Panc1 (cell line): ENCODE data around the gene MYL1. TPM values are rescaled to one million over a fixed set of nuclear protein-coding genes. Genes with fewer than 3 reads are reported as not detected.

Source experiments
- ATAC-seq: fragments of 200-7000 bp; cut with Tn5 transposase; 2 replicates; pipeline ENCODE4 v1.9.1; 2020; ENCODE audit warnings: mild to moderate bottlenecking, moderate library complexity
- Bru-seq: library from RNA; stranded (reverse); fragments of 400-500 nt; gene quantifications from one replicate; lab custom pipeline; 2021; lab: Mats Ljungman, UMichigan
- BruChase-seq, 2 experiments: library from RNA; stranded (reverse); fragments of 400-500 nt; gene quantifications; one replicate each; lab custom pipeline; 2021; lab: Mats Ljungman, UMichigan
- BruUV-seq: library from RNA; stranded (reverse); fragments of 400-500 nt; replicated peaks from 2 replicates; lab custom pipeline; 2021; lab: Mats Ljungman, UMichigan
- CTCF ChIA-PET: fragments of 300-600 bp; sonication (Branson Sonifier 250); formaldehyde crosslinking; loops from one replicate; lab custom pipeline; 2022; ENCODE audit warnings: antibody characterized with exemption; lab: Charles Lee
- POLR2A ChIA-PET: fragments of 300-600 bp; sonication (Branson Sonifier 250); formaldehyde crosslinking; loops from one replicate; lab custom pipeline; 2022; ENCODE audit warnings: antibody characterized with exemption; lab: Charles Lee
- DNase-seq: peaks from one replicate; pipeline ENCODE4 v3.0.0-alpha.2; 2010; ENCODE audit warnings: low read depth, low spot score
- H3K27ac ChIP-seq: 2 replicates; pipeline ENCODE4 v1.5.1; 2011; ENCODE audit warnings: mild to moderate bottlenecking, low read length, inconsistent platforms
- H3K27me3 ChIP-seq: fragments of 200-500 bp; sonication (Bioruptor generic); 2 replicates; pipeline ENCODE4 v1.6.0; 2014; ENCODE audit warnings: low read length, inconsistent platforms; ENCODE audit not compliant: control insufficient read depth, insufficient read depth
- H3K36me3 ChIP-seq: fragments of 200-500 bp; sonication (Bioruptor generic); 2 replicates; pipeline ENCODE4 v1.5.1; 2014; ENCODE audit warnings: inconsistent platforms, mild to moderate bottlenecking, low read length, moderate library complexity; ENCODE audit not compliant: control insufficient read depth, insufficient read depth
- H3K4me1 ChIP-seq: 2 replicates; pipeline ENCODE4 v1.5.1; 2011; ENCODE audit warnings: inconsistent platforms, mild to moderate bottlenecking, low read length, moderate library complexity; ENCODE audit not compliant: control insufficient read depth, insufficient read depth
- H3K4me3 ChIP-seq, 2 experiments: 2 replicates each; pipeline ENCODE4 v1.5.1; 2011 to 2012; ENCODE audit warnings: low read depth in 2 of 2, low read length in 2 of 2, mild to moderate bottlenecking in 2 of 2, inconsistent platforms in 1 of 2, moderate library complexity in 1 of 2
- H3K9me3 ChIP-seq: fragments of 200-500 bp; sonication (Bioruptor generic); 2 replicates; pipeline ENCODE4 v1.5.1; 2014; ENCODE audit warnings: low read depth, mild to moderate bottlenecking, inconsistent platforms, low read length, moderate library complexity; ENCODE audit not compliant: control insufficient read depth, insufficient read depth
- CTCF ChIP-seq: fragments of 450-650 bp; IDR thresholded peaks from 2 replicates; pipeline ENCODE4 v1.5.1; 2017; ENCODE audit warnings: mild to moderate bottlenecking
- POLR2AphosphoS5 ChIP-seq: IDR thresholded peaks from 2 replicates; pipeline ENCODE4 v1.6.1; 2012; ENCODE audit warnings: mild to moderate bottlenecking, low read depth, low read length, moderate library complexity
- REST ChIP-seq, 2 experiments: IDR thresholded peaks; 2 replicates each; pipeline ENCODE4 v1.6.1; 2011 to 2012; ENCODE audit warnings: low read depth in 2 of 2, control low read depth in 1 of 2, low read length in 1 of 2, mild to moderate bottlenecking in 1 of 2, moderate library complexity in 1 of 2; ENCODE audit not compliant: insufficient read depth in 1 of 2
- SIN3A ChIP-seq: IDR thresholded peaks from 2 replicates; pipeline ENCODE4 v1.6.1; 2012; ENCODE audit warnings: low read depth, mild to moderate bottlenecking, low read length, moderate library complexity, borderline replicate concordance; ENCODE audit not compliant: insufficient read depth
- TCF7L2 ChIP-seq: IDR thresholded peaks from 2 replicates; pipeline ENCODE4 v1.6.1; 2011; ENCODE audit warnings: mild to moderate bottlenecking, low read depth, low read length, inconsistent platforms
- in situ Hi-C: cut with HindIII; loops from 2 replicates; pipeline ENCODE4 v1.10.0; 2016; ENCODE audit warnings: low sequenced_read_pairs, low pct_unique_long_range_greater_than_20kb
- intact Hi-C: fragments of 100-400 bp; cut with micrococcal nuclease; formaldehyde crosslinking; loops from one replicate; pipeline ENCODE4 v1.10.0; 2022; ENCODE audit not compliant: unreplicated experiment
- long read RNA-seq: library from polyadenylated mRNA; unstranded; transcript quantifications from one replicate; pipeline ENCODE4 v2.0.0, GENCODE V29; 2021; ENCODE audit not compliant: unreplicated experiment
- polyA plus RNA-seq: library from polyadenylated mRNA; unstranded; fragments of >200 nt; gene quantifications from one replicate; pipeline ENCODE4 v1.2.1, GENCODE V29; 2012; ENCODE audit warnings: missing spikeins; ENCODE audit not compliant: insufficient read length
- total RNA-seq: library from RNA; stranded (reverse); gene quantifications from one replicate; pipeline ENCODE4 v1.2.1, GENCODE V29; 2021; ENCODE audit not compliant: unreplicated experiment

MYL1 gene
- total RNA-seq = not detected
- not detected for polyA plus RNA-seq
- Bru-seq, nascent RNA = not detected
- BruChase-seq, experiment 1, labeled RNA remaining after a 2-hour chase = not detected
- not detected for BruChase-seq, experiment 2, labeled RNA remaining after a 6-hour chase
- long read RNA-seq = 0 reads

GRCh38 chr2:210315015-210315788 is at the start of gene MYL1:
Gene MYL1 (minus strand): TSS chr2:210315174. CDS start chr2:210315042, 132 bp downstream.
- no peaks in the 10 kb centered on the region for H3K9me3 ChIP-seq
- H3K4me1 ChIP-seq = no peaks in the 10 kb centered on the region
- no peak within 1 kb of the TSS for H3K27ac ChIP-seq
- DNase-seq (no peak), ATAC-seq (no peak)
- POLR2A ChIA-PET = no interaction called here
- CTCF ChIA-PET = no interaction called here
- TF ChIP-seq SIN3A (no peak), TCF7L2 (no peak), CTCF (no peak), POLR2AphosphoS5 (no peak), REST (IDR thresholded peaks at IDR 0.05; ENCODE audit: insufficient read depth in 1 of 2, low read depth in 2 of 2, low read length in 1 of 2) (no peak)
- intact Hi-C loops = no loop called here
- in situ Hi-C loops = no loop called here
- H3K36me3 ChIP-seq = no peaks in the 10 kb centered on the region; the same call in 1 of the 2 replicates
- H3K4me3 ChIP-seq = no peak within 1 kb of the TSS
- H3K27me3 ChIP-seq = no peaks in the 10 kb centered on the region
- BruUV-seq = no TSS peak

- no peak overlapping the region for H3K27ac ChIP-seq
- ATAC-seq (no peak), DNase-seq (no peak)
- no peak for TF ChIP-seq CTCF
- TF ChIP-seq REST (IDR thresholded peaks at IDR 0.05; ENCODE audit: insufficient read depth in 1 of 2, low read depth in 2 of 2, low read length in 1 of 2) = no peak
- no peak for TF ChIP-seq TCF7L2
- TF ChIP-seq SIN3A = no peak
- TF ChIP-seq POLR2AphosphoS5 = no peak
- H3K9me3 ChIP-seq = no peaks in the 10 kb centered on the region
- no peaks in the 10 kb centered on the region for H3K27me3 ChIP-seq
- no peak overlapping the region for H3K4me3 ChIP-seq
- ChIA-PET POLR2A (no interaction called here), CTCF (no interaction called here)
- no peaks in the 10 kb centered on the region for H3K4me1 ChIP-seq
- H3K36me3 ChIP-seq = no peaks in the 10 kb centered on the region
- BruUV-seq = no TSS peak
- intact Hi-C loops = no loop called here
- in situ Hi-C loops = no loop called here
Observed at GRCh38 chr2:210363876-210364275, 48.9 kb upstream of the MYL1 start.
